ENCODE data around the gene DCP2.

DNA sequence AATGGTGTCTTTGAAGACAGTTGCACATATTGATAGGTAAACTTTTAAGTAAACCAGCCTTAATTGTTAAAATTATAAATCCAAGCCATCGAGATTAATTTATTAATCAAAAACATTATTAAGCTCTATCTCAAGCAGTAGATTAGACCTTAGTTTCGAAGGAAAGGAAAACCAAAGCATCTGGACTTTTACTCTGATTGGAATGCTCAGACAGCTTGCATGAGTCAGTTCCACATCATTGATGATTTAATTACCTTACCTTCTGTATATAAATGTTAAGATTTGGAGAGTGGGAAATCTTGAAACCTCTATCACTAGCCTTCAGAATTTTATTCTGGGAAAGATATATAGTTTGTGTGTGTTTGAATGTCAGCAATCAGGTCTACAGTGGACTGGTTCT, 23.9 kb downstream of the DCP2 start:
- TF ChIP-seq EZH2 (IDR thresholded peaks at IDR 0.05; ENCODE audit: insufficient read depth, poor library complexity, severe bottlenecking) (no peak), EZH2phosphoT487 (IDR thresholded peaks at IDR 0.05; ENCODE audit: insufficient read depth, low read depth) (no peak)
